ENCODE results near the gene TMEM225.
"Not testable (repeated sequence)": the region's sequence is repeated elsewhere in the genome, so short reads cannot be mapped to it uniquely, and the experiment has no call there.

DNA sequence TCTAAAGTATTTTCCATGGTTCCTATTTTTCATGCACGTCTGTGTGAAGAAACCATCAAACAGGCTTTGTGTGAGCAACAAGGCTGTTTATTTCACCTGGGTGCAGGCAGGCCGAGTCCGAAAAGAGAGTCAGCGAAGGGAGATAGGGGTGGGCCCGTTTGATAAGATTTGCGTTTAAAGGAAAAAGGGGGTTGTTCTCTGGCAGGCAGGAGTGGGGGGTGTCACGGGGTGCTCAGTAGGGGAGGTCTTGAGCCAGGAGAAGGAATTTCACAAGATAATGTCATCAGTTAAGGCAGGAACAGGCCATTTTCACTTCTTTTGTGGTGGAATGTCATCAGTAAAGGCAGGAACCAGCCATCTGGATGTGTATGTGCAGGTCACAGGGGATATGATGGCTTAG, 20.2 kb downstream of the TMEM225 start:
- TF ChIP-seq CTCF (conservative IDR thresholded peaks at IDR 0.05; ENCODE audit: low read depth, low read length); EZH2 (IDR thresholded peaks at IDR 0.05; ENCODE audit: borderline replicate concordance, low read depth, low read length, poor library complexity, severe bottlenecking): not testable (repeated sequence)
